NCI-H2107 treated with DMSO at 0.1 percent for 48 hours (cell line): ENCODE results near the gene EFNB2.

Source experiments
- DNase-seq: peaks from one replicate; lab custom pipeline; 2025; ENCODE audit not compliant: unreplicated experiment; lab: John Stamatoyannopoulos, UW

Gene EFNB2

DNA sequence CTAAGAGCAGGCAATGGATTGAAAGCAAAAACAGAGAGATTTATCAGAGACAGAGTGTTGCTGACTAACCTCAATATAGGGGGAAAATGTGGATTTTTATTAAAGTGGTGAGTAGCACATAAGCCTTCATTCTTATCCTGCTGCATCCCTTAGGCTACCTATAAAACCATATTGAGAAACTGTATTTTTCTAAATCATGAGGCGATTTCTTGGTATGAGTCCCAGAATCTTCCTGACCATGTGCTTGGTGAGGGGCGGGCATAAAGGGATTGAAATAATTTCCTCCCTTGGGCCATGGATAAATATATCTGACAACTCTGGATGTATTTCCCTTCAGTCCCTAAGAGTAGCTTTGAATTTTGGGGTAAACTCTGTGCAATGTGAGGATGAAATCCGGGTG, 72.8 kb downstream of the EFNB2 start:
- no peak for DNase-seq

DNA sequence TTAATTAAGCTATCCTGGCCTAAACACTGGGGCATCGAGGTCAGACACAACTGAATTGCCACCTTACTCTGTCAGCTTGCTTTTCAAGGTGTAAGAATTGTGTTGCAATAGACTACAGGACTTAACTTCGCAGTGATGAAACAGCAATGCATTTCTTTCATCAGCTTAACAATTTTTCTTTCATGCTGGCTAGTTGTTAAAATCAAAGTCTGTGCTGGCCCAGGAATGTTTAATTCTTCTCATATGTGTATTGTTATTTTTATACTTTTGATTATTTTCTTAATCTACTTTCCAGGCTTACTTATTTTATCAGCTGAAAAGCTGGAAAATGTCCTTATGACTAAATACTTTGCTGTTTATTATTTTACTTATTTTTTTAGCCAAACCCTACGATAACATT, 79.7 kb downstream of the EFNB2 start:
- DNase-seq, result no peak

DNA sequence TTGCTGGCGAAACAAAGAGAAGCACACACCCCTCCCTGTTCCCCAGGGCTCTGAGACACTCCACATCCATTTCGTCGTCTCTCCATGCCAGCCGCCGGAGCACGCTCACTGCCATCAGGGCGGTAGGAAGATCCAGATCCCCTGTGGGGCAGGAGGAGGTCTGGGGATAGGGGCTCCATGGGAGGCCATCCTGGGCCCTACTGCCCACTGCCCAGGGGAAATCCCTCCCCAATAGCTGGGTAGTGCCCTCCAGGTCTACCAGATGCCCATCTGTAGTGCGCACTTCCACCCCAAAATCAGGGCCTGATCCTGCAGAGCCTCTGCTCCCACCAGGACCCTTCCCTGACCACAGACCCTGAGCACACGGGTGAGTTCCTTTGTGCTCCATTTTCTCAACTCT, 80.3 kb downstream of the EFNB2 start:
- no peak for DNase-seq

DNA sequence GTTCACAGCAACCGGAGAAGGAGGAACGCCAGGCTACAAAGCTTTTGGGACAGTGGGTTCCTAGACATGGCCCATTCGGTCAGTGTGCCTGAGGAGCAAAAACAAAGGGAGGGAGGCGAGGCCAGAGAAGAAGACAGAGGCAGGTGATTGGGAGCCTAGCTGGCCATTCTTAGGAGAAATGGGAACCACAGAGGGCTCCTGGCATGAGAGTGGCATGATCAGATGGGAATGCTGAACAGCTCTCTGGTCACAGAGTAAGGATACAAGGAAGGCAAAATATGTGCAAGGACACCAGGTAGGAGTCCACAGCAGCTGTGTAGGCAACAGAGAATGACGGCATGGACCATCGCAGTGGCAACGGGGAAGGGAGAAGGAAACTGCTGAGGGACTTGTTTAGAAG, 82.4 kb downstream of the EFNB2 start:
- no peak for DNase-seq

DNA sequence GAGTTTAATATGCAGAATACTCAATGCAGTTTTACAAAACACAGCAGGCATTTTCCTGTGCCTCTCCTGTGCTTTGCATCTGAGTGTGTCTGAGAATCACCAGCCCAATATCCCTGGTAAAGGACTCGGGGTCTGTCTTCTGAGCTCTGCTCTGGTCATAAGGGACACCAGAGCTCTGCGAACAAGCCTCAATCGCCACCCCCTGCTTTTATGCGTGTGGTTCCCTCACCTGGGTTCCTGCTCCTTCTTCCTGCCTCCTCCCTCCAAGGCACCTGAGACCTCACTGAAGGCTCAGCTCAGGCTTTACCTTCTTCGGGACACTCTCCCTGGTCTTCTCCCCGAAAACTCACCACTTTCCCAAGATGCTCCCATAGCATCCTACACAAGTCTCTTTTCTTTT, 84.5 kb downstream of the EFNB2 start:
- DNase-seq, result no peak

DNA sequence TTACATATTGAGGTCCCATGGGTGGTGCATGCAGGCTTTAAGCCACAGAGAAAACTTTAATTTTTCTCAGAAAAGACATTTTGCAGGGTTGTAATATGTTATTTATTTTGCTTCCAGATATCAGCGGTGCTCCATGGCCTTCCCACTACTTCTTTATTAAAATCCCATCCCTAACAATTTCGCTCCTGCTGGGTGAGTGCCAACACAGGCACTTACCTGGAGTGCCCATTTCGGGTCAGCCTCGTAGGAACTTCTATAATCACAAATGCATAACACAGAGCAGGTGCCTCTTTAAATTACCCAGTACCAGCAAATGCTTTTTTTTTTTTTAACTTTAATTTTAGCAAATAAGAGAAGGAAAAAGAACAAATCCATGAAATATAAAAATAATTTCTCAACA, 86.4 kb downstream of the EFNB2 start:
- DNase-seq, result peak; percentile 9

DNA sequence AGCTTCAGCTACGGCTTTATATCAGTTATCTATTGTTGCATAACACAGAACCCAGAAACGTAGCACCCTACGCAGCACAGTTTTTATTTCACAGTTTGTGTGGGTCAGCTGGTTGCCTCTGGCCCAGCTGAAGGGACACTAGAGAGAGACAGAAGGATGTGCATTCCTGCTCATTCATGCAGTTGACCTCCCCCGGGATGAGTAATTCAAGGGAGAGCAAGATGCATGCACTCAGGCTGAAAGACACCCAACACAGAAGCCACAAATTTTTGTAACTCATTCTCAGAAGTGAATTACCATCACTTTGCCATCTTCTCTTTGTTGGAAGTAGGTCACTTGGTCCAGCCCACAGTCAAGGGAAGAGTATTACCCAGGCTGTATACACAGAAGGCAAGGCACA, 89.5 kb downstream of the EFNB2 start:
- no peak for DNase-seq

DNA sequence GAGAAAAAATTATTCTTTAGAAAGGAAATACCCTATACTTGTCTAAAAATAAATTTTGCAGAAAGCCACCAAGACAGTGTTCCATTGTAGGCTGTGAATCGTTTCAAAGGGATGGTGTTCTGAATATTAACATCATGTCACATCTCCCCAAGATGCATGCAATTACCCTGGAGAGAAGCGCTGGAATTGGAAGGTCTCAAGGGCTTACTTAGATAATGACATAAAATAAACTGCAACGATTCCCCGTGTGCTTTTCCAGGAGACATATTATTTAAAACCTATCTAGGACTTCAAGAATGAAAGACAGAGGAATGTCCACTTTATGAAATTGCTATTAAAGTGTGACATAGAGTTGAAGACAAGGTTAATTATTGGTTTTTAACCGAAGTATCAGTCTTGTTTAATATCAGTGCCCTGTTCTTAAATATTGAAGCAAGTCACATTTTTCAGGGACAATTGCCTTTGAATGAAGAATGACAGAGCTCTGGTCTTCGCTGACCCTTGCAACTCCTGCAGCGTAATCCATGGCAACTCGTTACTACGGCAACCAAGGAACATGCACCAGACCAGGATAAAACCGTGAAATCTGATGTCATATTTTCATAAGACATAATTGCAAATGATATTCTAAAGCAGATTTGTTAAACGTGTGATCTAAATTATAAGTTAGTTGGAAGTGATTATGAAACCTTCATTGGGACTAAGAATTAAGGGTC, 91.7 kb downstream of the EFNB2 start:
- DNase-seq, result no peak

DNA sequence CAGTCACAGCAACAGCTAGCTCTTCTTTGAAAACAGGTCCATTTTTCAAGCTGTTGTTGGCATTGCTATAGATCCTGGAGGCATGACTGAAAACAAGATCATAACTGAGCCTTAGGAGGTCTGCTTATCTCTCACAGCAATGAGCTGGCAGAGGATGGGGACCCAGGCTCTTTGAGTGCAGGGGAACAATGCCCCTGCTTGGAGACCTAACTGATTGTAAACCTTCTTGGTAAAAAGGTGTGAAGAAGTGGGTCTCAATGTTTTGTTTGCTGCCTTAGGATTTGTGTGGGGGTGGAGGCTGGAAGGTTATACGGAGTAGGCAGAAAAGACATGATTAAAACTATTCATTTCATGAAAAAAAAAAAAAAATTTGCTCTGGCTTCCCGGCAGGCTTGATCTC, 94.6 kb downstream of the EFNB2 start:
- no peak for DNase-seq
